ENCODE measurements around the gene C16orf92. TPM values are rescaled to one million over a fixed set of nuclear protein-coding genes. Genes with fewer than 3 reads are reported as not detected.

Gene C16orf92
- total and polyA plus RNA-seq, 12 donors: not detected

DNA sequence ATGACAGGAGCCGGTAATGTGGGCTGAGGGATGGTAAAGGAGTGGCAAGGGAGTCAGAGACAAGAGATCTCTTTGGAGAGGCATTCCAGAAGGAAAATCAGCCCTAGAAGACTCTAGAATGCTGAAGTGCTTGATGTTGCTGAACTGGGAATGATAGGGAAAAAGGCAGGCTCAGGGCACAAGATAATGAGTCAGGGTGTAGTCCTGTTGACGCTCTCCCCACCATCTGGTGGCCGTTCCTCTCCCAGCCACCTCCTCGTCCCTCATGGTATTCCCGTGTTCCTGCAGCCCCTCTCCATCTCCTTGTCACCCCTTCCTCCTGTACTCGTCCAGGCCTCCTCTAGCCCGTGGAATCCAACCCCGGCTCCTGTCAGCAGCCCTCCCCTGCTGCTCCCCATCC is 31.5 kb downstream of the C16orf92 start:
- no peak for ATAC-seq
- DNase-seq: no peak
- H3K27me3 ChIP-seq: no peaks in the 10 kb centered on the region
- H3K4me1 ChIP-seq: peaks cover 4 to 24% (median 9%) of the 10 kb centered on the region in 9 donors
- TF ChIP-seq, protein P1, sequence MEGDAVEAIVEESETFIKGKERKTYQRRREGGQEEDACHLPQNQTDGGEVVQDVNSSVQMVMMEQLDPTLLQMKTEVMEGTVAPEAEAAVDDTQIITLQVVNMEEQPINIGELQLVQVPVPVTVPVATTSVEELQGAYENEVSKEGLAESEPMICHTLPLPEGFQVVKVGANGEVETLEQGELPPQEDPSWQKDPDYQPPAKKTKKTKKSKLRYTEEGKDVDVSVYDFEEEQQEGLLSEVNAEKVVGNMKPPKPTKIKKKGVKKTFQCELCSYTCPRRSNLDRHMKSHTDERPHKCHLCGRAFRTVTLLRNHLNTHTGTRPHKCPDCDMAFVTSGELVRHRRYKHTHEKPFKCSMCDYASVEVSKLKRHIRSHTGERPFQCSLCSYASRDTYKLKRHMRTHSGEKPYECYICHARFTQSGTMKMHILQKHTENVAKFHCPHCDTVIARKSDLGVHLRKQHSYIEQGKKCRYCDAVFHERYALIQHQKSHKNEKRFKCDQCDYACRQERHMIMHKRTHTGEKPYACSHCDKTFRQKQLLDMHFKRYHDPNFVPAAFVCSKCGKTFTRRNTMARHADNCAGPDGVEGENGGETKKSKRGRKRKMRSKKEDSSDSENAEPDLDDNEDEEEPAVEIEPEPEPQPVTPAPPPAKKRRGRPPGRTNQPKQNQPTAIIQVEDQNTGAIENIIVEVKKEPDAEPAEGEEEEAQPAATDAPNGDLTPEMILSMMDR (IDR thresholded peaks at IDR 0.05): no peak
- no peaks in the 10 kb centered on the region for H3K9me3 ChIP-seq
- 72 to 76% methylated on average over 8 of the region's 8 CpGs for WGBS, 2 donors
- H3K36me3 ChIP-seq: peaks cover 0 to 5% (median 0%) of the 10 kb centered on the region in 9 donors
- no peak overlapping the region for H3K4me3 ChIP-seq
- H3K27ac ChIP-seq: no peak overlapping the region
- intact Hi-C loops (cut with DNase I): loop anchor here in 2 of 10 donors (5.0 kb wide), 1 partner anchor 43 kb away; the partner anchor contains the start of gene YPEL3 (in 2 of the 2)

DNA sequence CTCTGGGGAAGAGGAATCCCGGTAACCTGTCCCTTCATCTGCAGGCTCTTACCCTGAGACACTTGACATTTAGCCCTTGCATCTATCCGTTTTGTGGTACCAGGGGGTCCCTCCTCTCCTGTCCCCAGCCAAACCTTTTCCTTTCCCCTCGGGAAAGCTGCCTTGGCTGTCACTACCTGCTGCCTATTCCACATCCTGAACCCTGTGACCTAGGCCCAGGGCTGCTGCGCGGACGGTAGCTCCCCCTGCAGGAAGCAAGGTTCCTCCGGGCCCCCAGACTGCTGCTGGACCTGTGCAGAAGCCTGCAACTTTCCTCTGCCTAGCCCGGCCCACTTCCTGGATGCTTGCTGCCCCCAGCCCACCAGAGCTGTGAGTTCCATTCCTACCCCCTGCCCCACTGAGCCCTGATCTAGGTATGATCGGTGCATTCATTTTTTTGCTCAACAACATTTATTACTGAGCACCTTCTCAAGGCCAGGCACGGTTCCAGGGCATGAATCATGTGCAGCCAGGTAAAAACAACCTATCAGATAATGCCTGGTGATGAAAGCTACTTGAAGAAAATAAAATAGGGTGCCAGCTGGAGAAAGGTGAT is 32.1 kb downstream of the C16orf92 start:
- peak in 1 of 8 donors; percentile 19 for ATAC-seq

GRCh38 chr16:30060346-30060745 is 37.3 kb downstream of the C16orf92 start:
- H3K9me3 ChIP-seq: no peaks in the 10 kb centered on the region
- H3K4me1 ChIP-seq: peaks cover 7 to 29% (median 17%) of the 10 kb centered on the region in 9 donors
- intact Hi-C loops (cut with DNase I): loop anchor here in 2 of 10 donors (10.0 kb wide), 2 partner anchors 354 to 474 kb away; partner anchors contain the start of gene ZNF747 (in 1 of the 2)
- 71 to 80% methylated on average over 4 of the region's 4 CpGs for WGBS, 2 donors
- H3K27ac ChIP-seq: no peak overlapping the region
- DNase-seq (no peak), ATAC-seq (no peak)
- H3K4me3 ChIP-seq: no peak overlapping the region
- H3K27me3 ChIP-seq: no peaks in the 10 kb centered on the region
- H3K36me3 ChIP-seq: peaks cover 0 to 11% (median 0%) of the 10 kb centered on the region in 9 donors
- TF ChIP-seq, protein P1 (IDR thresholded peaks at IDR 0.05): no peak

More for the DNA sequence above, 32.1 kb downstream of the C16orf92 start:
- TF ChIP-seq, protein P1 (IDR thresholded peaks at IDR 0.05): peak in 6 of 9 donors; percentile 22 to 53 (median 26)
- peaks cover 4 to 24% (median 9%) of the 10 kb centered on the region in 9 donors for H3K4me1 ChIP-seq
- DNase-seq: no peak
- WGBS, 2 donors: 47% methylated on average over 10 of the region's 10 CpGs
- H3K36me3 ChIP-seq: peaks cover 0 to 11% (median 0%) of the 10 kb centered on the region in 9 donors
- H3K27me3 ChIP-seq: no peaks in the 10 kb centered on the region
- H3K27ac ChIP-seq: no peak overlapping the region
- intact Hi-C loops (cut with DNase I): loop anchor here in 2 of 10 donors (5.0 kb wide), 1 partner anchor 42 kb away; the partner anchor contains the start of gene YPEL3 (in 2 of the 2)
- no peak overlapping the region for H3K4me3 ChIP-seq
- H3K9me3 ChIP-seq: no peaks in the 10 kb centered on the region

DNA sequence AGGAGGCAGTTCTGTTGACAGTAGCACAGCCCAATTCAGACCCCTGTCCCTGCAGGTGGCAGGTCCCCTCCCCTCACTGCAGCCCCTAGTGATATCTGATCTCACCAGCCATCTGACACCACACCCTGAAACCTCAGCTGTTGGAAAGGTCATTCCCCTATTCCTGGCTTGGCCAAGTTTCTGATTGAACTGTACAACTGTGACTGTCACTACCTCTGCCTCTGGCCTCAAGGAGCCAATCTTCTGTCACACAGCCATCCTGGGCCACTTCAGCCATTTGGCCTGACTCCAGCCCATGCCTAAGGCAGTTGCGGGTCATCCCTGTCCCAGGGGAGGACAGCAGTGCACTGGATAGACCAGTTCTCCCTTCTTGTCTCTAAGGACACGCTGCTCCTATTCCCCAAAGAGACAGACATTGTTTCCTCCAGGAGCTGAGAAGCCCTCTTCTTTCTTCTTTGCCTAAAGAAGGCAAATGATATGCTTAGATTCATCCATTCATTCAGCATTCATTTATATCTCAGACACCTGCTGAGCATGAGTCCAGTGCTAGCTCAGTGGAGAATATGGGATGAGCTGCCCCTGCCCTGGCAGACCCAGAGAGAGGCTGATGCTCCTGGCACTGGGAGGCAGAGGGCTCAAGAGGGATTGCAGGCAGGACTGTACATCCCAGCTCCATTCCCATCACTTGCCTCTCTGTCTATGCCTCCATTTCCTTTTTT is 38.0 kb downstream of the C16orf92 start:
- TF ChIP-seq, protein P1 (IDR thresholded peaks at IDR 0.05): no peak
- no peaks in the 10 kb centered on the region for H3K27me3 ChIP-seq
- intact Hi-C loops (cut with DNase I): loop anchor here in 2 of 10 donors (10.0 kb wide), 2 partner anchors 354 to 474 kb away; partner anchors contain the start of gene ZNF747 (in 1 of the 2)
- H3K36me3 ChIP-seq: peaks cover 0 to 11% (median 0%) of the 10 kb centered on the region in 9 donors
- ATAC-seq (no peak), DNase-seq (peak in 1 of 2 donors; percentile 56)
- peaks cover 7 to 29% (median 17%) of the 10 kb centered on the region in 9 donors for H3K4me1 ChIP-seq
- H3K4me3 ChIP-seq: no peak overlapping the region
- no peaks in the 10 kb centered on the region for H3K9me3 ChIP-seq
- no peak overlapping the region for H3K27ac ChIP-seq
- WGBS, 2 donors: 42 to 45% methylated on average over 2 of the region's 2 CpGs

All from heart right ventricle (tissue), 16 donors.